Stimulated activated CD8-positive, alpha-beta memory T cell treated with anti-CD3 and anti-CD28 coated beads, Interleukin-7, amount 100 ng/mL, for 48 hours (primary cell): ENCODE data around the gene SMAD6.
"Not testable (repeated sequence)": the region's sequence is repeated elsewhere in the genome, so short reads cannot be mapped to it uniquely, and the experiment has no call there.

ENCODE experiments used
- DNase-seq, 2 donors: peaks; one replicate each; pipeline ENCODE4 v3.0.0-alpha.2; 2020; ENCODE audit warnings: low read depth in 1 of 2; ENCODE audit errors: extremely low read depth in 1 of 2

The SMAD6 gene

DNA sequence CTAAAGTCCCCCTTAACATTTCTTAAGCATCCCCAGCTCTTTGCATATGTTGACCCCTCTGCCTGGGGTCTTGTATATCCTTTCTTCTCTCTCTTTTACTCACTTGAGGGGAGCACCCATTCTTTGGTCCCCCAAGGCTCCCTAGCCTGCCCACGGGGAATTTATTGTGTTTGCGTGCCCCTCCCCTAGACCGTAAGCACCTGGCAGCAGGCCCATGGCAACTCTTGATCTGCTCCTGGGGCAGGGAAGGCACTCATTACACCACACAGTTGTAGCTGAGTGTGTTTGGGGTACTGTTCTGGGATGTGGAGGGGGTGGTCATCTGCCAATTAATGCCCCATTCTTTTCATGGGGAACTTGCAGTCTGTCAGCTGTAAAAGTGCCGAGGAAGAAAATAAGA lies 27.3 kb upstream of the SMAD6 start:
- no peak for DNase-seq

DNA sequence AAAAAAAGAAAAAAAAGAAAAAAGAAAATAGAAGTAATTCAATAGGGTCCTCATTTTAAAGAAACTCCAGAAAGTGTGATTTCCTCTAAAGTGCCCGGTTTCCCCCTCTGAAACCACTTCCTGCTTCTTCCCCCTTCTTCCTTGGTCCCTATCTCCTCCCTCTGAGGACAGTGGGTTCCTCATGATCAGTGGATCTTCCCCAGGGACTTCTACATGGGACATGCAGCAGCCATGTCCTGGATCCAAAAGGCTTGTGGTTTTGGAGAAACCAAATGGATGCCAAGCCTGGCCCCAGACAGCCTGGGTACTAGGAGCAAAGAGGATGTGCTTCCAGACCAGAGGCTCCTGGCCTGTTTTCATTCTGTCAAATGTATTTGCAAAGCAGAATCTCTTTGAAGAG lies 26.6 kb upstream of the SMAD6 start:
- no peak for DNase-seq

DNA sequence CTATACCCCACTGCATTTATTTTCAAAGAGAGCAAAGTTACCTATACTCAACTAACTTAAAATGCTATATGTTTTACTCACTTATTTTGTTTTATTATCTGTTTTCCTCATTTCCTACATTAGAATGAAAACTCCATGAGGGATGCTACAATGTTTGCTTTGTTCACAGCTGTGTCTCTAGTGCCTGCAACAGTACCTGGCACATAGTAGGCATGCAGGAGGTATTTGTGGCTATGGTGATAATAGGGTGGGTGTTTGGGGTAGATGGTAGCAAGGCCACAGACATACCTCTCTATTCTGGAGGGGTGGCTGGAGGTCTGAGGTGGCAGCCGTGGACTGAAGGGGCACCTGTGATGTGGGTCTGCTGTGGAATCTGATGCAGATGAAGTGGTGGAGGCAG lies 24.7 kb upstream of the SMAD6 start:
- no peak for DNase-seq

DNA sequence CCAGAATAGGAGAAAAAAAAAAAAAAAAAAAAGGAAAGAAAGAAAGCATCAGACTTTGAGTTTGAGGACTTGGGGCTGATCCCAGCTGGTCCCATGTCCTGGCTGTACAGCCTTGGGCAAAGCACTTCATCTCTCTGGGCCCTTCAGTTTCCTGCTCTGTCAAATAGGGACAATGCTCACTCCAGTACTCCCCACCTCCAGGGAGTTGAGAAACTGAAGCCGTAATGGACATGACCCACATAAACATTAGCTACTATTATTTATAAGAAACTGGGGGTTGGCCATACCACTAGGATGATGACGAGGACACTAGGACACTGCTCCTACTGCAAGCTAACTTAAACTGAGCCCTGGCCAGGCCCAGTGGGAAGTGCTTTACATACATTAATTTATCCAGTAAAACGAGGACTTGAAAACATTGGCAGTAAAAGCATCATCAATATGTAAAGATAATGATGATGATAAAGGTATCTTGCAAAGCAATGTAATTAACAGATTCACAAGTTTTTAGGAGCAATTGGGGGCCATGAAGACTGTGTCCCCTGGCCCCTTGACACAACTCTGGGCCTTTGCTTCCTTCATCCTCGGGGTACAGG lies 22.9 kb upstream of the SMAD6 start:
- no peak for DNase-seq

DNA sequence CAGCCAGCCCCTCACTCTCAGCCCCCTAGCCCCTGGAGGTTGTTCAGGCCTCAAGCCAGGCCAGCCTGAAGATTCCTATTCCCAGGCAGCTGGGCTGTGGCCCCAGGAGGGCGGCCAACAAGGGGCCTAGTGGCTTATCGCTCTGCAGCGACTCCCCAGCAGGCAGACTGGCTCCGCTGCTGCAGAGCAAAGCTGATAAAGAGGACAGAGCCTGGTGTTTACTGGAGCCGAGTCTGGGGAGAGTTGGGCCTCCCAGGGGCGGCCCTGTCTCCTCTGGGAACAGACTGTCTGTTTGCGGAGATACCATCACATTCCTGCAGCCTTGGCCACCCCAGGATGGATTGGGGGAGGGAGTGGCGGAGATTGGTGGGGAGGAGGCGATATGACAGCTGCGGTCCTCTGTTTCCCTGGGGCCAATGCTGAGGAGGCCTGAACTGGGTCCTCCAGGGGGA lies 22.4 kb upstream of the SMAD6 start:
- no peak for DNase-seq

DNA sequence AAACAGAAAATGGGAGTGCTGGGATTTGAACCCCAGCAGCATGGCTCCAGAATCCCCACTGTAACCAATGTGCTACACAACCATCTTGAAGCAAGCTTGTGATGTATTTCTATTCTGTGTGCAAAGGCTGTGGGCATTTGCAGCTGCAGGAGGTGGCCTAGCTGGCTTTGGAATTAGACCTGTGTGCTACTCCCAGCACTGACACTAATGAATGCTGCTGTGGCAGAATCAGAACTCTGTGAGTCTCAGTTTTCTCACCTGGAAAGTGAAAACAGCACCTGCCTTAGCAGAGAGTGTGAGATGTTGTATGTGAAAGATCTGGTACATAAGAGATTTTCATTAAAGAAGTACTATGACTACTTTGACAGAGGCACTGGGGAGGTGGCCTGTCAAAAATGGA lies 21.5 kb upstream of the SMAD6 start:
- no peak for DNase-seq

DNA sequence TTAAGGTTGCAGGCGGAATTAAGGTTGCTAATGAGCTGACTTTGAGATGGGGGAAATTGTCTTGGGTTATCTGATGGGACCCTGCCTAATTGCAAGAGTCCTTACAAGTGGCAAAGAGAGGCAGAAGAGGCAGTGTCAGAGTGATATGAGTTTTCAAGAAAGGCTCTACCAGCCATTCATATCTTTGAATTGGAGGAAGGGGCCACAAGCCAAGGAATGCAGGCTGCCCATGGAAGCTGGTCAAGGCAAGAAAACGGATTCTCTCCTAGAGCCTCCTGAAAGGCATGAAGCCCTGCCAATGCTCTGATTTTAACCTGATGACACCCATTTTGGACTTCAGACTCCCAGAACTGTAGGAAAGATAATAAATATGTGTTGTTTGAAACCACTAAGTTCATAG lies 20.6 kb upstream of the SMAD6 start:
- DNase-seq, result no peak

DNA sequence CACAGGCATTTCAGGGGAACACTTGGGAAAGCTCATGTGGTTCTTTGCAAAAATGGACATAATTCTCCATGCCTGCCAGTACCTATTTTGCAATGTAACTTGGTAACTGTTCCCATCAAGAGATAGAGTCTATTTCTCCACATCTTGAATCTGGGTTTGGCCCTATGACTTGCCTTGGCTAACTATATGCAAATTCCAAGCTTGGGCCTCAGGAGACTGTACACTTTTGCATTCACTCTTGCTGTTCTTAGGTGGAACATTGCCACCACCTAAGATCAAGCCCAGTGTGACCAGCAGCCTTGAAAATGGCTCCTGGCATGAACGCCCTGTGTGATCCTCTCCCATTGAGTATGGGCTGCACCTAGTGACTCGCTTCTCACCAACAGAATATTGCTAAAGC lies 19.8 kb upstream of the SMAD6 start:
- no peak for DNase-seq

DNA sequence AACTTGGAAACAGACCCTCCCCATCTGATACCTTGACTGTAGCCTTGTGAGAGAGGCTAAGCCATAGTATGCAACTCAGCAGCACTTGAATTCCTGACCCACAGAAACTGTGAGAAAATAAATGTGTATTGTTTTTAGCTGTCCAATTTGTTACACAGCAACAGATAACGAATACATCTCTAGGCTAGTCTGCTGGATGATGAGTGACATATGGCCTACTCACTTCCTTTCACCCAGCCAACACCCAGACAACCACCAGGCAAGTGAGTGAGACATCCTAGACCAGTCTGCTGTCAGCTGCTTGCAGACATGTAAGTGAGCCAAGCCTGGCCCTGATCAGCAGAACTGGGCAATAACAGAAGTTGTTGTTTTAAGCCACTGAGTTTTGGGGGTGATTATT lies 19.2 kb upstream of the SMAD6 start:
- no peak for DNase-seq

DNA sequence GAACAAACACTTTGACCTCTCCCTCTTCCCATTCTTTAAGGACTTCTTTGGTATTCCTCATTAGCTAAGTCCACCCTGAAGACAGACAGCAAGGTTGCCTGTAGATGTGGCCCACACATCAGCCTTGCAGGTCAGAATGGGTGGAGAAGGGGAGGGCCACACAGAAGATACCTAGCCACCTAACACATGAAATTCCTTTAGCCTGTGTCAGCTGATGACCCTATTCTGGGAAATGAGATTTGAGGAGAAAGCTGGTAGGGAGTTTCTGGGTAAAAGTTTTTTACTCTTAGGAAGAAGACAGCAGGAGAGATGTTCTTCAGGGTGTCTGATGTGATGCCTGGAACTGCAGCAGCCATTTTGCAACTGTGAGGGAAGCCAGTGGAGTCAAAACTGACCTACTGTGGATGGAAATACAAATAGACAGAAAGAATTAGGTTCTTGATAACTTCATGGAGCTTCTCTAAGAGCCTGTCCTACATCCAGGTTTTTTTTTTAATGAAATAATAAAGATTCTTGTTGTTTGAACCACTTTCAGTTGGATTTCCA lies 17.8 kb upstream of the SMAD6 start:
- no peak for DNase-seq

DNA sequence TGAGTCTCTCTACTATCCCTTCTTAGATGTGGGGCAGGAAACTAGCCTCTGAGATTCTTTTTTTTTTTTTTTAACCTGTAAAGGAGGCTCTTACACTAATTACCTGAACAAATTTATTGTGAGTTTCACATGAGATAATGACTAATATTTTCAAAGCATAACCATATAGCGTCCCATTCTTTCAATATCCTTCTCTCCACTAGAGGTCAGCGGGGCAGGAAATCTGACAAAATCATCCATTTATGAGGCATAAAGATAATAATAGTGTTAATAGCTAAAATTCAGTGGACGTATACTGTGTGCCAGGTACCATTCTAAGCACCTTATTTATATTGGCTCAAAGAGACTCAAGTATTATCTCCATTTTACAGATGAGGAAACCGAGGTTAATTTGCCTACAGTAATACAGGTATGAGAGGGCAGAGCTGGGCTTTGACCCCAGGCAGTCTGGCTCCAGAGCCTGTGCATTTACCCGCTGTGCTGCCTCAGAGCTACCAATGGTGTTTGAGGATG lies 16.3 kb upstream of the SMAD6 start:
- DNase-seq, result no peak

DNA sequence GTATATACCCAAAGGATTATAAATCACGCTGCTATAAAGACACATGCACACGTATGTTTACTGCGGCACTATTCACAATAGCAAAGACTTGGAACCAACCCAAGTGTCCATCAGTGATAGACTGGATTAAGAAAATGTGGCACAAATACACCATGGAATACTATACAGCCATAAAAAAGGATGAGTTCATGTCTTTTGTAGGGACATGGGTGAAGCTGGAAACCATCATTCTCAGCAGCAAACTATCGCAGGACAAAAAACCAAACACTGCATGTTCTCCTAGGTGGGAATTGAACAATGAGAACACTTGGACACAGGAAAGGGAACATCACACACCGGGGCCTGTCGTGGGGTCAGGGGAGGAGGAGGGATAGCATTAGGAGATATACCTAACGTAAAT lies 11.1 kb upstream of the SMAD6 start:
- not testable (repeated sequence) for DNase-seq

DNA sequence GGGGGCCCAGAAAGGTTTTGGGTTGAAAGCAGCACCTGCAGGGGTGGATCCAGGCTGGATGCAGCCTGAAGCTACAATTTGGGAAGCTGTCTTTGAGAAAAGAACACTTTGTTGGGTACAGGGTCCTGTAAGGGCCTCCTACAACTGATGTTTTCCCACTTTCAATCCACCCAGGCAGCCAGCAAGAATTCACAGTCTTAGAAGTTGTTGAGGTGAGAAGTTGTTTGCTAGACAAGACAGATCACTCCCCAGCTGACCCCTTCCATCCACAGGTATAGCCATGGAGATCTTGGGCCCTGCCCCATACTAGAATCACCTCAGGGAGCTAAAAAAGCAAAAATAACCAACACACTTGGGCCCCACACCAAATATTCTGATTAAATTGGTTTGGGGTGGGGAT lies 10.3 kb upstream of the SMAD6 start:
- DNase-seq, result no peak

DNA sequence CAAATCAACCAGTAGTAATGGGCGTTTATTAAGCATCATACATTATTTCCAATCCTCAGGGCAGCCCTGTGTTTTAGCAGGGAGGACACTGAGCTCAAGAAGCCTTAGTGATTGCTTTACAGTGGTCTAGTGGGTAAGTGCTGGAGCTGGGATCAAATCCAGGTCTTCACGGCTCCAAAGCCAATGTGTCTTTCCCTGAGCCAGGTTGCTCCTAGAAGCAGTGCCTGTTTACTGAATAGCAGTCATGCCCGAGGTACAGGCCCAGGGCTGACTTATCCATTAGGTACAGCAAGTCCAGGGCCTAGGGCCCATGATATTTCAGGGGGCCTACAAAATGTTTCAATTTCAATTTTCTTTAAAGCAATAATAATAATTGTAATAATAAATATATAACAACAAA lies 9.6 kb upstream of the SMAD6 start:
- no peak for DNase-seq

DNA sequence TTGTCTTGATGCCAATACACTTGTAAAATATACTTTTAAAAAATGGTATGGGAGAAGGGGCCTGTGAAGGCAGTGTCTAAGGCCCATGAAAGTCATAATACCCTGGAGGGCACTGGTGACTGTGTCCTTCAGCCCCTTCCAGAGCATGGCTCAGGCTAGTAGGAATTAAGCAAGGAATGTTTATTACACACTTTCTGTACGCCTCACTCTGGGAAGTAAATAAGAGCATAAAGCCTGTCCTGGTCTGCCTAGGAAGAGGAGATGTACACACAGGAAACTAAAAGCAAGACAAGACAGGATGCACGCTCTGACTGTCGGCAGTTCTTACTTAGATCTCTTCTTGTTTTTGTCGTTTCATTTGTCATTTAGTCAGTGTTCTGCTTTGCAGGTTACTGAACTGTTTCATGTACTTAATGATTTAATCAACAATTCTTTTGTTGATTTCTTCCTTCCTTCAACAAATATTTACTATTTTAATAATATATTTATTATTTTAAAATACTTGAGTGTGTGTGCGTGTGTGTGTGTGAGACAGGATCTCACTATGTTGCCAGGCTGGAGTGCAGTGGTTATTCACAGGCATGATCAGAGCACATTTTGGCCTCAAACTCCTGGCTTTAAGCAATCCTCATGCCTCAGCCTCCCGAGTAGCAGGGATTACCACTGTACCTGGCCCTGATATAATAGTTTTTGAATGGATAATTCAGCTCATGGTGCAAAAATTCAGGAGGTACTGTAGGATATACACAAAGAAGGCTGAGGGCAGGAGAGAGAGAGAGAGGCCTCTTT lies 9.0 kb upstream of the SMAD6 start:
- no peak for DNase-seq

DNA sequence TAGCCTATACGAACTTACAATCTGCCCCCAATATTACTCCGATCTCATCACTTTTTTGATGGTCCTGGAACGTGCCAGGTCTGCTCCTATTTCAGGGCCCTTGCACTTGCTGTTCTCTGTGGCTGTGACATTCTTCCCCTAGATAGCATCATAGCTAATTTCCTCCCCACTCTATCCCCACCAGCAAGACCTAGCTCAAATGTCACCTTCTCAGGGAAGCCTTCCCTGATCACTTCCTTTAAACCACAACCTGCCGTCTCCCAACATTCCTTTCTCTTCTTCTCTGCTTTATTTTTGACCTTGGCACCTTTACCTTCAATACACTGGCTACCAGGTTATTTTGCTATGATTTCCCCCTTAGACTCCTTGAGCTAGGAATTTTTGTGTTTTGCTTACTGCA lies 5.3 kb upstream of the SMAD6 start:
- no peak for DNase-seq

DNA sequence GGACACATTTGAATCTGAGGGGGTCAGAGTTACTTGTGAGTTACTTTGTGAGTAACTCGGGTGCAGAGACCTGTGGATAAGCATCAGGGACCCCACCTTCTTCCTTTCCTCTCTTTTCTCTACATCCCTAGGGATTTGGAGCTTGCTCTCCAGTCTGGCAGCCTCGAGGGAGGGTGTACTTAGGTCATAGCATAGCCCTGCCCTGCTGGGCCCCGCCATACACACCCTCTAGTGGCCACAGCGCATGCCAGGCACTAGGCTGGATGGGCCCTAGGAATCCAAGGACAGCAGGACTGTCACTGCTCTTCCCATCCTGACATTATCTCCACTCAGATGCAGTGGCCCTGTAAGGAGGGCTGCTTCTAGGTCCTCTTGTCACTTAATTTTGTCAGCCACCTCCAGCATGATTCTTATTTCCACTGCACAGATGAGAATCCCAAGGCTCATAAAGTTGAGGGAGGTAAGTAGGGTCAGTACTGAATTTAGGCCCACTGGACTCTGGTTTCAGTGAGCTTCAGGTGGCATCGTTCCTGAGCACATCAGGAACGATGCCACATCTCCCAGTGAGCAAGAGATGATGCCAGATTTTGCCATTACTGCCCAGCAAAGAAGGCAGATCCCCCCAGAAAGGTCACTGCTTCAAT lies 3.6 kb upstream of the SMAD6 start:
- DNase-seq, result no peak

DNA sequence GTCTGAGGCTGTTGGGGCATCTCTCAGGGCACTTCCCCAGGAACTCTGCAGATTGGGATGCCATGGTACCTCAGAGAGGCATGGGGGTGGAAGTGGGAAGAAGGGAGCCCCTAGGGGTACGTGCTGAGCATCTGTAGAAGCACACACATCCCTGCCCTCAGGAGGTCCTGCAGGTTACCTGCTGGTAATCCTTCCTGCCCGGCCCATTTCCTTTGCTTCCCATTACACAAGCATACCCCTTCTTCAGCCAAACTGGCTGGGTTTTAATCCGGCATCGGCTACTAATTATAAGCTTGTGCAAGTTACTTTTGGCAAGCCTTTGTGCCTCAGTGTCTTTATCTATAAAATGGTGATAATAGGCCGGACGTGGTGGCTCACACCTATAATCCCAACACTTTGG lies 3.1 kb upstream of the SMAD6 start:
- no peak for DNase-seq

DNA sequence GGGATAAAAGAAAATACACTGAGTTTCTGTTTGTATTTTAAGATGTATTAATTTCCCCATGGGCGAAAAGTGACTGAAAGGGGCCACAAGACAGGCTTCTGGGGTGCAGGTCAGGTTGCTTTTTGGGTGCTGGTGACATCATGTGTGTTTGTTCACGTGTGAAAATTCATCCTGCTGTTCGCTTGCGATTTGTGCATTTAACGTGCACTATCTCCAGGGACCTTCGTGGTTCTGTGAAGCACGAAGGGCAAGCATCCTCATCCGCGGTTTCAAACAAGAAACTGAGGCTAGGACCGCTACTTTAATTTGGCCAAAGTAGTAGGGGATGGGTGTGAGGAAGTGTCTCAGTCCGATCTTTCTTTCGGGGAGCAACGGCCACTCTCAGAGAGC lies 1.6 kb upstream of the SMAD6 start:
- no peak for DNase-seq

DNA sequence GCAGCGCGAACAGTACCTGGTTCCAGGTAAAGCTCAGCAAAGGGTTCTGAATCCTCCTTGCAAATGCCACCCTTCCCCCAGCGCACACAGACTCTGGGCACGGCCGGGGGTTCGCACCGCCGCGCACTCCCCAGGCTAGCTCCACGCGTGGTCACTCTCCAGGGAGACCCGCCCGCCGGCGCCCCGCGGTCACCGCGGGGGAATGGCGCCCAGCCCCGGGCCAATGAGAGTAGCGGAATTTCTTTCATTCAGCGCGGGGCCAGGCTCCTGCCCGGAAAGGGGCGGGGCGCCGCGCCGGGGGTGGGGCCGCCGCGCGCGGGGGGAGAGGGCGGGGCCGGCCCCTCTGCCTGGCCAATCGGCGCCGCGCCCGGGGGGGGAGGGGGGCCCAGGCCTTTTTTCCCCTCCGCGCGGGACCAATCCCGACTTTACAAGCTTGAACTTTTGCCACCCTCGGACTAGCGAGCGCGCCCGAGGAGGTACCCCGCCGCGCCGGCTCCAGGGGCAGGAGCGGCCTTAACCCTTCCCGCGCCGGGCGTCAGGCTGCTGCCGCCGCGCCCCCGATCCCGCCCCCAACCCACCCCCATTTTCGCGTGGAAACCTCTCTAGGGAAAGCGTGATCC lies 1.1 kb upstream of the SMAD6 start:
- peak; percentile 73 to 75 for DNase-seq

DNA sequence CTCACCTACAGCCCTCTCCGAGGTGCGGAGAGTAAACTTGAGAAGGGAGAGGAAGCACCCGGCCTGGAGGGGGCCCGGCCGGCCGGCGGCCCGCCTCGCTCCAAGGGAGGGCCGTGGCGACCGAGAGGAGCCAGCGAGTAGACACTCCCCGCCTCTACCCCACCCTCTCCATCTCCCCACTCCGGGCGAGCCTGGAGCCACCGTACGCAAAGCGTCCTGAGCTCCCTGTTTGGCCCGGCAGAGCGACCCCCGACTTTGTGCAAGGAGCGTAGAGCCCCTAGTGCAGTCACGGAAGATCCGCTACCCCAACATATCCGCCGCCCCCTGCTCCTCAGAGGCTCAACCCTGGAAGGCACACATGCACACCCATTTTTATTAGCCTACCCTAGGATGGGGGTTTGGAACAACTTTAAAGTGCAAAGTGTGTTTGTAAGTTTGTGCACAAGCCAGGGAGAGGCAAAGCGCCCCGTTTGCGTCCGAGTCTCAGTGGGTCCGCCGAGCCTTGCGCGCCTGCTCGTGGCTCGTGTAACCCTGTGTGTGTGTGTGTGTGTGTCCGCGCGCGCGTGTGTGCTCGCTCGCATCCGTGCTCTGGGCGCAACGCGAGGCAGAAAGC lies 508 bp upstream of the SMAD6 start:
- DNase-seq, result no peak
